ENCODE results near the gene TMF1. TPM values are rescaled to one million over a fixed set of nuclear protein-coding genes. Genes with fewer than 3 reads are reported as not detected.

Gene TMF1
- total RNA-seq, 1 donor from 2014 or later, result 42.0 TPM

GRCh38 chr3:69066121-69066520, 14.0 kb upstream of the TMF1 start:
- no peaks in the 10 kb centered on the region for H3K4me1 Mint-ChIP-seq (ENCODE audit: unreplicated experiment)
- H3K27ac Mint-ChIP-seq (ENCODE audit: unreplicated experiment), result no peak overlapping the region
- TF ChIP-seq CTCF (IDR thresholded peaks at IDR 0.05), result no peak
- no peaks in the 10 kb centered on the region for H3K9me3 Mint-ChIP-seq (ENCODE audit: unreplicated experiment)
- no peaks in the 10 kb centered on the region for H3K27me3 Mint-ChIP-seq (ENCODE audit: unreplicated experiment)
- H3K36me3 Mint-ChIP-seq (ENCODE audit: unreplicated experiment), result peaks cover 33% of the 10 kb centered on the region
- DNase-seq (ENCODE audit: extremely low spot score, unreplicated experiment), result no peak
- H3K4me3 Mint-ChIP-seq (ENCODE audit: unreplicated experiment), result no peak overlapping the region

- TF ChIP-seq CTCF (IDR thresholded peaks at IDR 0.05), result no peak
- Mint-ChIP-seq H3K4me1 (ENCODE audit: unreplicated experiment) (no peaks in the 10 kb centered on the region), H3K4me3 (ENCODE audit: unreplicated experiment) (no peak overlapping the region), H3K27ac (ENCODE audit: unreplicated experiment) (no peak overlapping the region), H3K27me3 (ENCODE audit: unreplicated experiment) (no peaks in the 10 kb centered on the region), H3K36me3 (ENCODE audit: unreplicated experiment) (peaks cover 33% of the 10 kb centered on the region), H3K9me3 (ENCODE audit: unreplicated experiment) (no peaks in the 10 kb centered on the region)
- DNase-seq (ENCODE audit: extremely low spot score, unreplicated experiment), result no peak
These were observed 13.3 kb upstream of the TMF1 start for GRCh38 chr3:69065318-69065964.

GRCh38 chr3:69063636-69064035, 11.5 kb upstream of the TMF1 start:
- Mint-ChIP-seq H3K9me3 (ENCODE audit: unreplicated experiment) (no peaks in the 10 kb centered on the region), H3K4me3 (ENCODE audit: unreplicated experiment) (no peak overlapping the region), H3K4me1 (ENCODE audit: unreplicated experiment) (no peaks in the 10 kb centered on the region), H3K36me3 (ENCODE audit: unreplicated experiment) (peaks cover 44% of the 10 kb centered on the region), H3K27ac (ENCODE audit: unreplicated experiment) (no peak overlapping the region), H3K27me3 (ENCODE audit: unreplicated experiment) (no peaks in the 10 kb centered on the region)
- no peak for DNase-seq (ENCODE audit: extremely low spot score, unreplicated experiment)
- TF ChIP-seq CTCF (IDR thresholded peaks at IDR 0.05), result no peak

GRCh38 chr3:69059688-69060087, 7.6 kb upstream of the TMF1 start:
- DNase-seq (ENCODE audit: extremely low spot score, unreplicated experiment), result no peak
- H3K36me3 Mint-ChIP-seq (ENCODE audit: unreplicated experiment), result peaks cover 53% of the 10 kb centered on the region
- H3K27ac Mint-ChIP-seq (ENCODE audit: unreplicated experiment), result no peak overlapping the region
- H3K4me3 Mint-ChIP-seq (ENCODE audit: unreplicated experiment), result no peak overlapping the region
- H3K27me3 Mint-ChIP-seq (ENCODE audit: unreplicated experiment), result no peaks in the 10 kb centered on the region
- H3K9me3 Mint-ChIP-seq (ENCODE audit: unreplicated experiment), result no peaks in the 10 kb centered on the region
- TF ChIP-seq CTCF (IDR thresholded peaks at IDR 0.05), result no peak
- no peaks in the 10 kb centered on the region for H3K4me1 Mint-ChIP-seq (ENCODE audit: unreplicated experiment)

GRCh38 chr3:69058947-69059224, 6.8 kb upstream of the TMF1 start:
- no peaks in the 10 kb centered on the region for H3K9me3 Mint-ChIP-seq (ENCODE audit: unreplicated experiment)
- no peak overlapping the region for H3K4me3 Mint-ChIP-seq (ENCODE audit: unreplicated experiment)
- peaks cover 53% of the 10 kb centered on the region for H3K36me3 Mint-ChIP-seq (ENCODE audit: unreplicated experiment)
- no peak for TF ChIP-seq CTCF (IDR thresholded peaks at IDR 0.05)
- no peaks in the 10 kb centered on the region for H3K4me1 Mint-ChIP-seq (ENCODE audit: unreplicated experiment)
- DNase-seq (ENCODE audit: extremely low spot score, unreplicated experiment), result no peak
- H3K27me3 Mint-ChIP-seq (ENCODE audit: unreplicated experiment), result no peaks in the 10 kb centered on the region
- no peak overlapping the region for H3K27ac Mint-ChIP-seq (ENCODE audit: unreplicated experiment)

Measured in osteocyte (in vitro differentiated cells).